ENCODE measurements around the gene PRKCB. TPM values are rescaled to one million over a fixed set of nuclear protein-coding genes. Genes with fewer than 3 reads are reported as not detected.

Gene PRKCB
- total RNA-seq, 1 donor from 2014 or later, result not detected

- DNase-seq (ENCODE audit: low read depth), result no peak
Measured at GRCh38 chr16:23863511-23864422, 28.0 kb downstream of the PRKCB start.

DNA sequence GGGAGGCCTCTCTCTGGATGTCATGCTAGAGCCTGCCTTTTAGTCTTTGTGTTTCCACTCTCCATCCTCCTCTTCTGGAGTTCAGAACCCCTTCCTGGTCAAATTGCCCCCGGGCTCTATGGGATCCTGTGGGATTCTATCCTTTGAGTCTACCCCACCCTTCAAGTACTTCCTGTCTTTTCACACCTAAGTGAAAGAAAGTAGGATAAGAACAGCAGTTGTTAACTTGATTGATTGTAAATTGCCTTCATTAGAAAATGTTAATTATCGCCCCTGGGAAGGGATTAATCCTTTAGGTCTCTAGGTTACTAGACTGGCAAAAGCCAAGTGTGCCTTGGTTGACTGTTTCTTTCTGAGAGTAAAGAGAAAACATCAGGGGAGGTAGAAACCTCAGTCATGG lies 30.1 kb downstream of the PRKCB start:
- no peak for DNase-seq (ENCODE audit: low read depth)

DNA sequence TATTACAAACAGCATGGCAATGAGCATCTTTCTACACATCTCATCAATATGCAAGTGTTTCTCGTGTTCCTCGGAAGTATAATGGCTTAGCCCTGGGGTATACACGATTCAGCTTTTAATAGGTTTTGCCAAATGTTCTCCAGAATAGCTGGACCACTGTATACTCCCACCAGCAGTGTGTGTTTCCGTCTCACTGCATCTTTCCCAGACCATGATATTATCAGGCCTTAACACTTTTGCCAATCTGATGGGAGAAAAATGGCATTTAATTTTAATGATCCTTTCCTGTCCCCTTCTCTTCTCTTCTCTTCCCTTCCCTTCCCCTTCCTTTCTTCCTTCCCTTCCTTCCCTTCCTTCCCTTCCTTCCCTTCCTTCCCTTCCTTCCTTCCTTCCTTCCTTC lies 30.8 kb downstream of the PRKCB start:
- DNase-seq (ENCODE audit: low read depth), result no peak

GRCh38 chr16:23867566-23867965 lies 31.8 kb downstream of the PRKCB start:
- no peak for DNase-seq (ENCODE audit: low read depth)

- DNase-seq (ENCODE audit: low read depth), result no peak
Measured at GRCh38 chr16:23868136-23868535, 32.4 kb downstream of the PRKCB start.

DNA sequence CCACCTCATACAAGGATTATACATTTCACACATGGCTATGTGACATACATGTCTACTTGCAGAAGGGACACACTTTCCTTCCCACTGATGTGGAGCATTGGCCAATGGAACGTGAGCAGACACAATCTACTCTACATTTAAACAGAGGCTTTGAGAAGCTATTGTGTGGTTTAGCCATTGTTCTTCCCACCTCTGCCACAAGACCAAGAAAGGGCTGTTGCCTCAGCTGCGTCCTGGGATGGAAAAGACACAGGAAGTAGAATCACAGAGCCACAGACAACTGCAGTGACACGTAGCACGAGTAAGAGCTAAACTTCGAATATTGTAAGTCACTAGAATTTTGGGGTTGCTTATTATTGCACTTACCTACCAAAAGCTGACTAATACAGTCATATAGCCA lies 33.3 kb downstream of the PRKCB start:
- no peak for DNase-seq (ENCODE audit: low read depth)

DNA sequence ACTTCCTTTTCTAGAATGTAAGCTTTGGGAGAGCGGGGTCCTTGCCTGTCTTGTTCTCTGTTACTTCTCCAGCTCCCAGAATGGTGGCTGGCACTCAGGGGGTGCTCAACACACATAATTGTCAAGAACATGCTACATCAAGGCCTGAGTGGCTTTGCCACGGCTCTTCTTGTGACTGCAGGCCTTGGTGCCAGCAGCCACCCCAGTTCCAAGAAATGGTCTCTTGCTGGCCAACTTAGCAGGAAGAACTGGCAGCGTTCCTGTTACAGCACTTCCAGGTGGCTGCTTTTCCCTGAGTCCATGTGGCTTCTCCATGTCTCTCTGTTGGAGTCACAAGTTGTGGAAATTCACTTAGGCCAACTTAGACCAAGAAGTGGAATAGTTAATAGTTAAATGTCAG lies 36.1 kb downstream of the PRKCB start:
- DNase-seq (ENCODE audit: low read depth), result no peak

DNA sequence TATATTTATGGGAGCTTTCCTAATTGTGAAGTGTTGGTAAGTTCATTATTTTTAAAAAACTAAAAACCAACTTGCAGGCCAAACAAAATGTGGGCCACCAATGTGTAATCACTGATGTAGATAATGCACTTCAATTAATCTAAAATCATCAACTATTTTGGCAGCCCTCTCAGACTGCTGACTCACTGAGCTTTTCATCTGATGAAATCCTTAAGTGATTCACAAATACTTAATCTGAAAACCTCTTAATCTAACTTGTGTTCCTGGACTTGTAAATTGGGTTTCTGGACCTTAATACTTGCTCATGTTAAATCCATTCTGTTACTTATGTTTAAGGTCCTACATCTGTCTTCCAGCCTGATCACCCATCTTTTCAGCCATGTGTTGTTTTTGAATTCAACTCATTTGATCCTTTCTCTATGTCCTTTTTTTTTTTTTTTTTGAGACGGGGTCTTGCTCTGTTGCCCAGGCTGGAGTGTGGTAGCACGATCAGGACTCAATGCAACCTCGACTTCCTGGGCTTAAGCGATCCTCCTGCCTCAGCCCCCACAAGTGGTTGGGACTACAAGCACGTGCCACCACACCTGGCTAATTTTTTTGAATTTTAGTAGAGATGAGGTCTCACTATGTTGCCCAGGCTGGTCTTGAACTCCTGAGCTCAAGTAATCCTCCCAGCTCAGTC lies 39.0 kb downstream of the PRKCB start:
- no peak for DNase-seq (ENCODE audit: low read depth)

- DNase-seq (ENCODE audit: low read depth), result no peak
Measured at GRCh38 chr16:23876256-23876896, 40.6 kb downstream of the PRKCB start.

DNA sequence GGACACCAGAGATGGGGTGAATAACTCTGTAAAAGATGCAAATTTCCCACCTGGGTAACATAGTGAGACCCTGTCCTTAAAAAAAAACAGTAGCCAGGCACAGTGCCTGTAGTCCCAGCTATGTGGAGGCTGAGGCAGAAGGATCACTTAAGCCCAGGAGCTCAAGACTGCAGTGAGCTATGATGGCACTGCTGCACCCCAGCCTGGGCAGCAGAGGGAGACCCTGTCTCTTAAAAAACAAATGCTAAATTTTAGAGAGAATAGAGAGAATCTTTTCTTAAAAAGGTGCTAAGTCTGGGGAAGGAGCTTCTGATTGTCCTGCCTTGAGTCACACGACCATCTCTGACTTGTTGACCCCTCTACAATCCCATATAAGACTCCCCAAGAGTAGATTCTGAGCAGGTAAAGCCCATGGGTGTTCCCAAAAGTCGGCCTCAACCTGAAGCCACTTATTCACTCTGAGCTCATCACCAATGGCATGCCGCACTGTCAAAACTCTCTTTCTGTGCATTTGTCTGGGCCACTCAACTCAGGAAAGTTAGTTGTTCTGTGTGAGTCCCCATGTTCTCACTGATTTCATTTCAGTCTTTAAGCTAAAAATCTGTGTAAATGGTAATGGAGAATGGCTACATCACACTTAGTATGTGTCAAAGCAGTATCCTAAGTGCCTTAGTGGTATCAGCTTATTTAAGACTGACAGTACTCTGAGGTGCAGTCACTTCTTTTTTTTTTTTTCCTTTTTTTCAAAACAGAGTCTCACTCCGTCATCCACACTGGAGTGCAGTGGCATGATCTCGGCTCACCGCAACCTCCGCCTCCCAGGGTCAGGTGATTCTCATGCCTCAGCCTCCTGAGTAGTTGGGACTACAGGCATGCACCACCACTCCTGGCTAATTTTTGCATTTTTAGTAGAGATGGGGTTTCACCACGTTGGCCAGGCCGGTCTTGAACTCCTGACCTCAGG lies 41.6 kb downstream of the PRKCB start:
- no peak for DNase-seq (ENCODE audit: low read depth)

- no peak for DNase-seq (ENCODE audit: low read depth)
Measured at GRCh38 chr16:23879735-23880373, 44.1 kb downstream of the PRKCB start.

DNA sequence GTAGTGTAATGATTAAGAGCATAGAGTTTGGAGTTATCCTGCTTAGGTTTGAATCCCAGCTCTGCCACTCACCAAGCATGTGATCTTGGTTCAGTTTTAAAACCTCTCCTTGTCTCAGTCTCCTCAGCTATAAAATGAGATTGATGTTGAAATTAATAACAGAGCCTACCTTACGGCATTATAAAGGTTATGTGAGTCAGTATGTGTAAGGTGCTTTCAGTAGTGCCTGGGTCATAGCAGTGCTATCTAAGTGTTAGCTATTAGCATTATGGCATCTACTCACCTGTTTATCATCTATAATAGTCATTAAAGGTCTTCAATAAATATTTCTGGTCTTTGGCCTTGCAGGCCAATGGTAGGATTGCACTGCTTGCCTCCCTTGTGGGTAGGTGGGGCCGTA lies 53.4 kb downstream of the PRKCB start:
- DNase-seq (ENCODE audit: low read depth), result no peak

GRCh38 chr16:23893986-23894385 lies 58.2 kb downstream of the PRKCB start:
- no peak for DNase-seq (ENCODE audit: low read depth)

- DNase-seq (ENCODE audit: low read depth), result no peak
Measured at GRCh38 chr16:23895052-23895451, 59.3 kb downstream of the PRKCB start.

- DNase-seq (ENCODE audit: low read depth), result no peak
Measured at GRCh38 chr16:23896832-23897821, 61.3 kb downstream of the PRKCB start.

- no peak for DNase-seq (ENCODE audit: low read depth)
Measured at GRCh38 chr16:23898682-23899430, 63.1 kb downstream of the PRKCB start.

- DNase-seq (ENCODE audit: low read depth), result no peak
Measured at GRCh38 chr16:23899869-23900268, 64.1 kb downstream of the PRKCB start.

DNA sequence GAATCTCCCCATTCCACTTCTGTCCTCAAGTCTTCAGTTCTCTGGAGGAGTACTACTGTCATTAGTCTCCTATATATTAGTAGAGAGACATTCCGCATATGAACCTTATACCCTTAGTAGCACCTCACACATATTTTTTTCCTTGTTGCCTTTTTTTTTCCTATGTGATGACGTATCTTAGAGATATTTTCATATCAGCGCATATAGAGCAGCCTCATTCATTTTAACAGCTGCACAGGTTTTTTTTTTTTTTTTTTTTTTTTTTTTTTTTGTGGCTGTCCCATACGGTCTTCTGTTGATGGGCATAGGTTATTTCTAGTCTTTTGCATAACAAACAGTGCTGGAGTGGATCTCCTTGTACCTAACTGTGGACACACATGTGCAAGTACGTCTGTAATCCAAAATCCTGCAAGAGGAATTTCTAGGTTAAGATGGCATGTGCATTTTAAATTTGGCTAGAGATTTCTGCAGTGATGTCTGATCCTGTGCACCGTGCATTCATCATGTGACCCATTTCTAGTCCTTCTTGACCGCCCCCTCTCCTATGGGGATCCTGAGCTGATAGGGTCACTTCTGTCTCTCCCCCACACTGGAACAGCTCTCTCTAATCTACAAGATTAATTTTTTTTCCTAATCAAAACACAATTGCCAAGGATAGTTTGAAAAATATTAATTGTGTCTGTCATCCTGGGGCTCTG lies 64.8 kb downstream of the PRKCB start:
- DNase-seq (ENCODE audit: low read depth), result no peak

Measured in myocyte (in vitro differentiated cells).